Fibroblast of lung (primary cell): ENCODE measurements around the gene WDR93.

Experiments used
- EZH2 ChIP-seq: IDR thresholded peaks from 2 replicates; pipeline ENCODE4 v1.5.1; 2012; ENCODE audit warnings: low read length, control low read depth, mild to moderate bottlenecking; ENCODE audit errors: missing control alignments
- TF ChIP-seq, protein P1 (sequence below), 2 donors: IDR thresholded peaks in 1 of 2; conservative IDR thresholded peaks in 1 of 2; 1 replicate in 1 of 2; 2 replicates in 1 of 2; pipeline ENCODE4 v1.5.1; 2011 to 2012; ENCODE audit warnings: low read length in 2 of 2, control low read depth in 1 of 2, inconsistent platforms in 1 of 2, low read depth in 1 of 2, mild to moderate bottlenecking in 1 of 2

DNA sequence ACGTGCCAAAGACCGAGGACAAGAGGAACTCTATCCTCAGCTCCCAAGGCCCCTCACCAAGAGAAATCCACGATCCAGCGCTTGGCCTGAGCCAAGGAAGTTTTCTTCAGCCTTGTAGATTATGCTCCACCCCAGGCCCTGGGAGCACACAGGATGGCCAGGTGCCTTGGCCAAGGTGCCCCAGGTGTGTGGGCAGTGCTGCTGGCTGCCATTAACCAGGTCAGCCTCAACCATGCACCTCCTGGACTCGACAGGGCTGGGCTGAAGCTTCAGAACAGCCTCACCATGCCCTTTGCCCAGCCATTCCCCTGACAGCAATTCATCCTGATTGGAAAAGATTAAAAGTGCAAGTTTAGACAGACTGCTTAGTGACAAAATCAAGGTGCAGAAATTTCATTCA, 71.3 kb downstream of the WDR93 start:
- TF ChIP-seq, protein P1, sequence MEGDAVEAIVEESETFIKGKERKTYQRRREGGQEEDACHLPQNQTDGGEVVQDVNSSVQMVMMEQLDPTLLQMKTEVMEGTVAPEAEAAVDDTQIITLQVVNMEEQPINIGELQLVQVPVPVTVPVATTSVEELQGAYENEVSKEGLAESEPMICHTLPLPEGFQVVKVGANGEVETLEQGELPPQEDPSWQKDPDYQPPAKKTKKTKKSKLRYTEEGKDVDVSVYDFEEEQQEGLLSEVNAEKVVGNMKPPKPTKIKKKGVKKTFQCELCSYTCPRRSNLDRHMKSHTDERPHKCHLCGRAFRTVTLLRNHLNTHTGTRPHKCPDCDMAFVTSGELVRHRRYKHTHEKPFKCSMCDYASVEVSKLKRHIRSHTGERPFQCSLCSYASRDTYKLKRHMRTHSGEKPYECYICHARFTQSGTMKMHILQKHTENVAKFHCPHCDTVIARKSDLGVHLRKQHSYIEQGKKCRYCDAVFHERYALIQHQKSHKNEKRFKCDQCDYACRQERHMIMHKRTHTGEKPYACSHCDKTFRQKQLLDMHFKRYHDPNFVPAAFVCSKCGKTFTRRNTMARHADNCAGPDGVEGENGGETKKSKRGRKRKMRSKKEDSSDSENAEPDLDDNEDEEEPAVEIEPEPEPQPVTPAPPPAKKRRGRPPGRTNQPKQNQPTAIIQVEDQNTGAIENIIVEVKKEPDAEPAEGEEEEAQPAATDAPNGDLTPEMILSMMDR (conservative IDR thresholded peaks at IDR 0.05 in 1 of 2, IDR thresholded peaks at IDR 0.05 in 1 of 2; ENCODE audit: low read depth in 1 of 2, low read length in 2 of 2) = no peak
- no peak for TF ChIP-seq EZH2
